HEK293T (cell line): Measurements from ENCODE around the gene ASTL.

Experiments
- CTCF ChIA-PET: fragments of 350-600 bp; formaldehyde crosslinking; extraction: SDS; loops from one replicate; lab custom pipeline; 2021; ENCODE audit warnings: antibody characterized with exemption, inconsistent platforms; lab: Yijun Ruan, JAX
- POLR2A ChIA-PET: fragments of 350-600 bp; formaldehyde crosslinking; extraction: SDS; loops from one replicate; lab custom pipeline; 2020; ENCODE audit warnings: antibody characterized with exemption, inconsistent platforms; lab: Yijun Ruan, JAX
- DNase-seq: peaks from one replicate; pipeline ENCODE4 v3.0.0; 2012; ENCODE audit warnings: mixed read lengths; ENCODE audit errors: extremely low spot score
- ARNT ChIP-seq: fragments of 450-650 bp; IDR thresholded peaks from 2 replicates; pipeline ENCODE4 v1.6.1; 2017; ENCODE audit warnings: mild to moderate bottlenecking
- BHLHE40 ChIP-seq: fragments of 450-650 bp; IDR thresholded peaks from 2 replicates; pipeline ENCODE4 v1.6.1; 2016; ENCODE audit warnings: mild to moderate bottlenecking, moderate library complexity, borderline replicate concordance
- CTBP1 ChIP-seq: fragments of 450-650 bp; IDR thresholded peaks from 2 replicates; pipeline ENCODE4 v1.6.1; 2016; ENCODE audit warnings: borderline replicate concordance
- ELF4 ChIP-seq: fragments of 450-650 bp; IDR thresholded peaks from 2 replicates; pipeline ENCODE4 v1.6.1; 2017; ENCODE audit warnings: antibody characterized with exemption
- FOXA1 ChIP-seq: fragments of 450-650 bp; IDR thresholded peaks from 2 replicates; pipeline ENCODE4 v1.6.1; 2016; ENCODE audit warnings: mild to moderate bottlenecking
- FOXK2 ChIP-seq: fragments of 450-650 bp; IDR thresholded peaks from 2 replicates; pipeline ENCODE4 v1.6.1; 2016; ENCODE audit warnings: mild to moderate bottlenecking
- FOXM1 ChIP-seq: fragments of 450-650 bp; IDR thresholded peaks from 2 replicates; pipeline ENCODE4 v1.6.1; 2017; ENCODE audit warnings: mild to moderate bottlenecking, borderline replicate concordance
- HDGF ChIP-seq: fragments of 450-650 bp; IDR thresholded peaks from 2 replicates; pipeline ENCODE4 v1.6.1; 2017; ENCODE audit warnings: antibody characterized with exemption, borderline replicate concordance
- L3MBTL2 ChIP-seq: fragments of 450-650 bp; conservative IDR thresholded peaks from 2 replicates; pipeline ENCODE4 v1.6.1; 2016; ENCODE audit warnings: mild to moderate bottlenecking
- LEF1 ChIP-seq: fragments of 450-650 bp; IDR thresholded peaks from 2 replicates; pipeline ENCODE4 v1.6.1; 2017; ENCODE audit warnings: mild to moderate bottlenecking, borderline replicate concordance
- NFRKB ChIP-seq: fragments of 450-650 bp; IDR thresholded peaks from 2 replicates; pipeline ENCODE4 v1.6.1; 2016; ENCODE audit warnings: mild to moderate bottlenecking, moderate library complexity
- PKNOX1 ChIP-seq: fragments of 450-650 bp; IDR thresholded peaks from 2 replicates; pipeline ENCODE4 v1.6.1; 2016
- SP1 ChIP-seq: fragments of 450-650 bp; IDR thresholded peaks from 2 replicates; pipeline ENCODE4 v1.6.1; 2017
- SUZ12 ChIP-seq: fragments of 450-650 bp; IDR thresholded peaks from 2 replicates; pipeline ENCODE4 v1.6.1; 2016; ENCODE audit warnings: mild to moderate bottlenecking
- TARDBP ChIP-seq: fragments of 450-650 bp; IDR thresholded peaks from 2 replicates; pipeline ENCODE4 v1.6.1; 2016
- ZNF384 ChIP-seq: fragments of 450-650 bp; IDR thresholded peaks from 2 replicates; pipeline ENCODE4 v1.6.1; 2016

ASTL gene

DNA sequence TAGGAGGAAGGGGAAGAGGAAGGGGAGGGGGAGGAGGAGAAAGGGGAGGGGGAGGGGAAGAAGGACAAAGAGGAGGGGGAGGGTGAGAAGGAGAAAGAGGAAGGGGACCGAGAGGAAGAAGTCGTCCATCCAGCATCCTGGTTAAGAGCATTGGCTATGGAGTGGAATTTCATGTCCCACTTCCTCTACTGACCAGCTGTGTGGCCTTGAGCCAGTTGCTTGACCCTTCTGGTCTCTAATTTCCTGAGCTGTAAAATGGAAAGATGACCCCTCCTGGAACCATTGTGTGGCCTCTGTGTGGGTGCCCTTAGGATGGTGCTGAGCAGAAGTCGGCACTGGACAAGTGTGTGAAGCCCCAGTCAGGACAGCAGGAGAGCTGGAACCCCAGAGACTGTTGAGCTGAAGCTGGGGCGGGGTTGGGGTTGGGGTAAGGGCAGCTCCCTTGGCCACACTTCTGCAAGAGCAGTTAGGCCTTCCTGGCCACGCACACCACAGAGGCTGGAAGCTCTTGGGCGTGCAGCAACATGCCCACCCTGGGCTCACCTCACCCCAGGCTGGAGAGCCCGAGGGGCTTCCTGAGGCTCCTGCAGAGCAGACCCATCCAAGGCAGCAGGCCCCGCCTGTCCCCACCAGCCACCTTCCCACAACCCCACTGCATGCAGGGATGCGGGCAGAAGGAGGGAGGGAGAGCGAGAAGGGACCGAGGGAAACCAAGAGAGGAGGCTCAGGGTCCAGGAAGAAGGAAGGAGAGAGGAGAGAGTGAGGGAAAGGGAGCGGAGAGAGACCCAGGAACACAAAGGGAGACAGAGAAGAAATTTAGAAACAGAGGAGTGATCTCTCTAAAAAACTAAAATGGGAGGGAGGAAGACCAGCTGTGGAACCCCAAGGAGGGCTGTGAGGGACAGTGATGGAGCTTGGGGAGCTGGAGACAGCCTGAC, 38.2 kb downstream of the ASTL start:
- ChIA-PET POLR2A (no interaction called here), CTCF (no interaction called here)
- TF ChIP-seq PKNOX1 (no peak), ZNF384 (no peak), ELF4 (no peak), HDGF (no peak), NFRKB (no peak), LEF1 (no peak), SUZ12 (no peak), TARDBP (no peak), FOXA1 (no peak), FOXM1 (no peak), BHLHE40 (no peak), L3MBTL2 (no peak), SP1 (no peak), FOXK2 (no peak), ARNT (no peak), CTBP1 (no peak)
- DNase-seq, result no peak

GRCh38 chr2:96098900-96099590, 39.3 kb downstream of the ASTL start:
- TF ChIP-seq HDGF, result no peak
- TF ChIP-seq NFRKB, result no peak
- TF ChIP-seq TARDBP, result no peak
- no peak for TF ChIP-seq FOXM1
- TF ChIP-seq ARNT, result no peak
- no peak for TF ChIP-seq CTBP1
- no peak for TF ChIP-seq FOXK2
- no peak for TF ChIP-seq SP1
- no peak for TF ChIP-seq PKNOX1
- no peak for DNase-seq
- POLR2A ChIA-PET, result no interaction called here
- CTCF ChIA-PET, result no interaction called here

DNA sequence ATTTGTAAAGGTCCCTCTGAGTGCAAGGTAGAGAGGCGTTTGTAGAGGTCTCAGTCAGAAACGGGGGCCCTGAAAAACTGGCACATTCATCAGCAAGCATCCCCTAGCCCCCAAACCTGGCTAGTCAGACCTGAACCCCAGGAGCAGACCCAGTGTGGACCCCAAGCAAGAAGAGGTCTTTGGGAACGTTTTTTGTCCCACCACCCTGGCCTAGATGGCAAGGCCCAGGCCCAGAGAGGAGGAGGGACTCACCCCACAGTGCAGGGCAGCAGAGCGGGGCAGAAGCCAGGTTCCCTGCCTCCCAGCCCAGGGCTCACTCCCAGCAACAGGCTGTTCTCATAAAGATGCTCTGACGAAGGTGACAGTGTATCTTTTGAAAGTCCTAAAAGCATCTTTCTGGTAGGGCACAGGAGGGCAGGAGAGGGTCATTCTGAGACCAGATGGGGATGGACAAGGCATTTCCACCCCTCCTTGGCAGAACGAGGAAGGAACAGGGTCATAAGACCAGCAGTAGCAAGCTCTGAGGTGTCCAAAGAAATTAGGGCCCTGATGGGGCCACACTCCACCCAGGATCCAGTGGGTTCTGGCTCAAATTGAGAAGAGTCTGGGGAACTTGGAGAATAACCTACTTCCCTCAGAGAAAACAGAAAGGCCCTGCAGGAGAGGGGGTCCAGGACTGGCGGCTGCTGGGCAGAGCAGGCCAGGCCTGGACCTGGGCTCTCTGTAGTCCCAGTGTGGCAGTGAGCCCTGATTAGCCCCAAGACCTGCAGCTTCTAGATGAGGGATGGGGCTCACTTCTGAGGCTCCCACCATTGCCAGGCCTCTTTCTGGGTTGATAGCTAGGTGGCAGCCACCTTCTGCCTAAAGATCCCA, 40.1 kb downstream of the ASTL start:
- CTCF ChIA-PET, result no interaction called here
- DNase-seq, result no peak
- no peak for TF ChIP-seq ZNF384
- no peak for TF ChIP-seq FOXM1
- TF ChIP-seq TARDBP, result no peak
- no peak for TF ChIP-seq BHLHE40
- no peak for TF ChIP-seq L3MBTL2
- no peak for TF ChIP-seq SP1
- TF ChIP-seq FOXK2, result no peak
- no peak for TF ChIP-seq ELF4
- no peak for TF ChIP-seq CTBP1
- TF ChIP-seq SUZ12, result no peak
- TF ChIP-seq NFRKB, result no peak
- TF ChIP-seq FOXA1, result no peak
- TF ChIP-seq ARNT, result no peak
- TF ChIP-seq LEF1, result no peak
- no peak for TF ChIP-seq HDGF
- no peak for TF ChIP-seq PKNOX1
- POLR2A ChIA-PET, result no interaction called here

DNA sequence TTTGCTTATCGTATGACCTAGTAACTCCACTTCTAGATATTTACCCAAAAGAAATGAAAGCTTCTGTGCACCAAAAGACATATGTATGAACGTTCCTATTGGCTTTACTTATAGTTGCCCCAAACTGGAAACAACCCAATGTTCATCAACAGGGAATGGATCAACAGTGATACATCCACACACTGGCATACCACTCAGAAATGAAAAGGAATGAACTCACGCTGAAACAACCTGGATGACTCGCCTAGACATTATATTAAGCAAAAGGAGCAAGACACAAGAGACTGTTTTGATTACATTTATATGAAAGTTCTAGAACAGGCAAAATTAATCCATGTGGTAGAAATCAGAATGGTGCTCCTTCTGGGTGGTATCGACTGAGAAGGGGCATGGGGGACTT, 40.9 kb downstream of the ASTL start:
- ChIA-PET POLR2A (no interaction called here), CTCF (no interaction called here)
- DNase-seq, result no peak
- no peak for TF ChIP-seq ELF4
- TF ChIP-seq HDGF, result no peak
- no peak for TF ChIP-seq BHLHE40
- no peak for TF ChIP-seq PKNOX1

- no peak for DNase-seq
- ChIA-PET CTCF (no interaction called here), POLR2A (no interaction called here)
- no peak for TF ChIP-seq ARNT
- no peak for TF ChIP-seq CTBP1
- no peak for TF ChIP-seq FOXA1
- no peak for TF ChIP-seq NFRKB
- no peak for TF ChIP-seq SP1
- TF ChIP-seq HDGF, result no peak
- TF ChIP-seq L3MBTL2, result no peak
- TF ChIP-seq ZNF384, result no peak
- TF ChIP-seq LEF1, result no peak
- TF ChIP-seq BHLHE40, result no peak
- no peak for TF ChIP-seq FOXM1
- TF ChIP-seq PKNOX1, result no peak
- TF ChIP-seq TARDBP, result no peak
- no peak for TF ChIP-seq FOXK2
- no peak for TF ChIP-seq SUZ12
Observed at GRCh38 chr2:96095116-96095636, 43.1 kb downstream of the ASTL start.
